Lung (tissue), 12 donors: Measurements from ENCODE around the gene ZKSCAN1. TPM values are rescaled to one million over a fixed set of nuclear protein-coding genes. Genes with fewer than 3 reads are reported as not detected.

Experiments used
- ATAC-seq: fragments of 200-7000 bp; cut with Tn5 transposase; one replicate; pipeline ENCODE4 v1.9.1; 2020; ENCODE audit warnings: moderate number of reproducible peaks; ENCODE audit not compliant: insufficient read depth, low FRiP score
- DNase-seq, 3 donors: peaks; one replicate each; pipeline ENCODE4 v3.0.0-alpha.2; 2013 to 2017
- H3K27ac ChIP-seq, 2 donors: one replicate each; pipeline ENCODE4 v1.5.1; 2013; ENCODE audit warnings: mild to moderate bottlenecking in 2 of 2, moderate library complexity in 2 of 2, control low read depth in 1 of 2, inconsistent platforms in 1 of 2, low read depth in 1 of 2, low read length in 1 of 2
- H3K27me3 ChIP-seq, 3 donors: one replicate each; pipeline ENCODE4 v1.5.1; 2013; ENCODE audit warnings: low read length in 2 of 3; ENCODE audit not compliant: control insufficient read depth in 3 of 3, insufficient read depth in 3 of 3
- H3K36me3 ChIP-seq, 4 donors: one replicate each; pipeline ENCODE4 v1.5.1; 2013; ENCODE audit warnings: low read length in 4 of 4, mild to moderate bottlenecking in 1 of 4, moderate library complexity in 1 of 4; ENCODE audit not compliant: control insufficient read depth in 4 of 4, insufficient read depth in 4 of 4
- H3K4me1 ChIP-seq, 5 donors: one replicate each; pipeline ENCODE4 v1.5.1; 2013; ENCODE audit warnings: low read length in 5 of 5, mild to moderate bottlenecking in 2 of 5, moderate library complexity in 1 of 5; ENCODE audit not compliant: control insufficient read depth in 5 of 5, insufficient read depth in 5 of 5
- H3K4me3 ChIP-seq: one replicate; pipeline ENCODE4 v1.5.1; 2013; ENCODE audit warnings: mild to moderate bottlenecking, control low read depth, moderate library complexity
- H3K9ac ChIP-seq, 2 donors: one replicate each; pipeline ENCODE4 v1.5.1; 2013; ENCODE audit warnings: low read length in 2 of 2, control low read depth in 1 of 2; ENCODE audit not compliant: insufficient read depth in 1 of 2
- H3K9me3 ChIP-seq, 4 donors: one replicate each; pipeline ENCODE4 v1.5.1; 2013; ENCODE audit warnings: low read length in 3 of 4, mild to moderate bottlenecking in 1 of 4, moderate library complexity in 1 of 4; ENCODE audit not compliant: control insufficient read depth in 4 of 4, insufficient read depth in 3 of 4
- WGBS, 2 donors: extraction: QIAGEN DNeasy Blood & Tissue Kit; methylation state at CpG; one replicate each; pipeline ENCODE4 v1.1.7; 2013; 5-methylcytosine and 5-hydroxymethylcytosine counted together
- polyA plus RNA-seq, 2 donors: library from polyadenylated mRNA; stranded (reverse); fragments of 200-250 nt; gene quantifications; one replicate each; pipeline ENCODE4 v1.2.1, GENCODE V29; 2013
- total RNA-seq, 2 donors: library from RNA; depleted of rRNA in 1 of 2; stranded (reverse); fragments of >200 nt in 1 of 2; gene quantifications; one replicate each; pipeline ENCODE4 v1.2.1, GENCODE V29; 2014 to 2021
- TF ChIP-seq, protein P1 (sequence below): IDR thresholded peaks from 2 replicates; pipeline ENCODE4 v1.5.1; 2012; ENCODE audit warnings: mild to moderate bottlenecking; ENCODE audit errors: control extremely low read depth, extremely low read depth
- donor health status: control.
- donor health status: control.
- donor health status: Bipolar disorder and iron deficiency.
- donor health status: healthy.
- donor health status: DM: yes; HTN: yes; CAD: no.

Gene ZKSCAN1
- total and polyA plus RNA-seq, 4 donors, result 8.2 to 54.0 (median 29.6) TPM

DNA sequence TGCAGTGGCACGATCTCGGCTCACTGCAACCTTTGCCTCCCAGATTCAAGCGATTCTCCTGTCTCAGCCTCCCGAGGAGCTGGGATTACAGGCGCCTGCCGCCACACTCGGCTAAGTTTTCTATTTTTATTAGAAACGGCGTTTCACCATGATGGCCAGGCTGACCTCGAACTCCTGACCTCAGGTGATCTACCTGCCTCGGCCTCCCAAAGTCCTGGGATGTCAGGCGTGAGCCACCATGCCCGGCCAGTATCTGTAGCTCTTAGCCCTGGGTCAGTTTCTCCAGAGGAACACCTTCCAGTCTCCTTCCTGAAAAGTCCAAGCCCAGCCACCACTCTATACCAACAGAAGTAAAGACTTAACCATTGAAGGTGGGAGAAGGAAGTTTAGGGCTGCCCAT is 15.2 kb upstream of the ZKSCAN1 start:
- H3K4me3 ChIP-seq, result no peak overlapping the region
- WGBS, 2 donors, result 92 to 94% methylated on average over 13 of the region's 13 CpGs
- H3K9me3 ChIP-seq, result no peaks in the 10 kb centered on the region
- H3K27me3 ChIP-seq, result no peaks in the 10 kb centered on the region
- TF ChIP-seq, protein P1, sequence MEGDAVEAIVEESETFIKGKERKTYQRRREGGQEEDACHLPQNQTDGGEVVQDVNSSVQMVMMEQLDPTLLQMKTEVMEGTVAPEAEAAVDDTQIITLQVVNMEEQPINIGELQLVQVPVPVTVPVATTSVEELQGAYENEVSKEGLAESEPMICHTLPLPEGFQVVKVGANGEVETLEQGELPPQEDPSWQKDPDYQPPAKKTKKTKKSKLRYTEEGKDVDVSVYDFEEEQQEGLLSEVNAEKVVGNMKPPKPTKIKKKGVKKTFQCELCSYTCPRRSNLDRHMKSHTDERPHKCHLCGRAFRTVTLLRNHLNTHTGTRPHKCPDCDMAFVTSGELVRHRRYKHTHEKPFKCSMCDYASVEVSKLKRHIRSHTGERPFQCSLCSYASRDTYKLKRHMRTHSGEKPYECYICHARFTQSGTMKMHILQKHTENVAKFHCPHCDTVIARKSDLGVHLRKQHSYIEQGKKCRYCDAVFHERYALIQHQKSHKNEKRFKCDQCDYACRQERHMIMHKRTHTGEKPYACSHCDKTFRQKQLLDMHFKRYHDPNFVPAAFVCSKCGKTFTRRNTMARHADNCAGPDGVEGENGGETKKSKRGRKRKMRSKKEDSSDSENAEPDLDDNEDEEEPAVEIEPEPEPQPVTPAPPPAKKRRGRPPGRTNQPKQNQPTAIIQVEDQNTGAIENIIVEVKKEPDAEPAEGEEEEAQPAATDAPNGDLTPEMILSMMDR, result no peak
- no peak overlapping the region for H3K9ac ChIP-seq
- no peak overlapping the region for H3K27ac ChIP-seq
- peaks cover 0 to 32% (median 11%) of the 10 kb centered on the region in 5 donors for H3K4me1 ChIP-seq
- H3K36me3 ChIP-seq, result no peaks in the 10 kb centered on the region
- no peak for DNase-seq
- no peak for ATAC-seq

DNA sequence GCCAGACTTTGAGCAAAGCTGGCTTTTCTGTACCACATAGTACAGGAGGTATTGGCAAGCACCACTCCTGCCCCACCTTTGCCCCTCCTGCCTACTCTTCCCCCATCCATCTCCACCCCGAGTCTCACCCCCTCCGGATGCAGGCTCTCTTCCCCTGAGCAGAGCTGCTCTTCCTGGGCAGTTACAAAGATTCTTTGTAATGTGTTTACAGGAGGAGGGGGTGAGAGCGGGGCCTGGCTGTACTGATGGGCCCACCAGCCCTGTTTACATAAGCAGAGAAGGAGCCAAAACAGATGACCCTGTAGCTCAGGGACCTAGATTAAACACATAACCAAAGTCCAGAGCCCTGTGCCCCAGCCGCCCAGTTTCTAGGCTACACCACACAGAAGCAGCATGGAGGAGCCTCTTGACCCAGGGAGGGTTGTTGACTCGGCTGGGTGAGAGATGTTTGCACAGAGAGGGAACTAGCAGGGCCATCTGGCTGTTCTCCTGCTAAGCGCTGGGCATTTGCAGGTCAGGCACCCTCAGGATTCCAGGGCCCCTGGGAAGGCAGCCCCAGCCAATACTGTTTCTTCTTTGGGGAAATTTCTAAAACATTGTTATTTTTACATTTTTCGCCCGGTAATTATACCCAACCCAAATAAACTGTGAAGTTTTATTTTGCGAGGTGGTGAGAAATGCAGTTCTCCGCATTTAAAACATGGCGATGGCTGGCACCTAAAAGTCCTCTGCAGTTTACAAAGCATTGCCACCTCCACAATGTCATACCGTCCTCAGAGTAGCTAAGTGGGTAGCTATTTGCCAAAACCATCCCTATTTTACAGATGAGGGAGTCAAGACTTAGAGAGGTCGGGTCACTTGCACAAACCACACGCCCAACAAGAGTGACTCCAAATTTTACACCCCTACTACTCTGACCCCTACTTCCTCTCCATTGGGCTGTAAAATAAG is 11.4 kb upstream of the ZKSCAN1 start:
- ATAC-seq (peak; percentile 61), DNase-seq (peak; percentile 67 to 79 (median 72))
- H3K27ac ChIP-seq, result peak overlapping the region in 1 of 2 donors; percentile 5
- no peaks in the 10 kb centered on the region for H3K36me3 ChIP-seq
- peaks cover 0 to 18% (median 6%) of the 10 kb centered on the region in 5 donors for H3K4me1 ChIP-seq
- WGBS, 2 donors, result 44 to 52% methylated on average over 14 of the region's 14 CpGs
- H3K4me3 ChIP-seq, result no peak overlapping the region
- H3K27me3 ChIP-seq, result no peaks in the 10 kb centered on the region
- TF ChIP-seq, protein P1, result no peak
- H3K9ac ChIP-seq, result no peak overlapping the region
- no peaks in the 10 kb centered on the region for H3K9me3 ChIP-seq

DNA sequence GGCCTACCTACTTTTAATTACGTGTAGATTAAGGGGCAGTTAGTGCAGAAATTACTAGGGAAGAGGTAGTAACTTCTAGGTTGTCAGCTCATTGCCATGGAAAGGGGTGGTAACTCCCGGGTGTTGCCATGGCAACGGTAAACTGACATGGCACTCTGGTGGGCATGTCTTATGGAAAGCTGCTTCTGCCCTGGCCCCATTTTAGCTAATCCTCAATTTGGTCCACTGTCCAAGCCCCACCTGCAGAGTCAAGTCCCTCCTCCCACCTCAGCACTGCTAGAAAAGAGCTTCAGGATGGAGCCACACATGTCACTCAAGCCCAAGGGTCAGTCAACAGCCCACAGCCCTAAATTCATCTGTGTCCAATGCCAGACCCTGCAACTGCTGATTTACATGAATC is 7.5 kb upstream of the ZKSCAN1 start:
- DNase-seq, result no peak
- Histone ChIP-seq H3K4me3 (no peak overlapping the region), H3K4me1 (peaks cover 0 to 18% (median 13%) of the 10 kb centered on the region in 5 donors), H3K27ac (no peak overlapping the region), H3K27me3 (no peaks in the 10 kb centered on the region), H3K9me3 (no peaks in the 10 kb centered on the region), H3K9ac (no peak overlapping the region), H3K36me3 (no peaks in the 10 kb centered on the region)
- TF ChIP-seq, protein P1, result no peak
- WGBS, 2 donors, result 85 to 87% methylated on average over 3 of the region's 3 CpGs
- no peak for ATAC-seq
